A549 (cell line): ENCODE measurements around the gene SUOX. TPM values are rescaled to one million over a fixed set of nuclear protein-coding genes. Genes with fewer than 3 reads are reported as not detected.

Experiments used
- ATAC-seq, 2 experiments: fragments of 200-7000 bp in 1 of 2; fragments of >200 bp in 1 of 2; cut with Nextera tagmentation in 1 of 2; cut with Tn5 transposase in 1 of 2; 3 replicates each; pipeline versions ENCODE4 v1.8.0 to v1.9.1; 2018 to 2020; ENCODE audit warnings: mild to moderate bottlenecking in 1 of 2, moderate library complexity in 1 of 2
- CTCF ChIA-PET: fragments of 300-600 bp; sonication (Branson Sonifier 250); formaldehyde crosslinking; extraction: SDS; loops from one replicate; lab custom pipeline; 2021; ENCODE audit warnings: antibody characterized with exemption, inconsistent platforms; lab: Yijun Ruan, JAX
- POLR2A ChIA-PET: fragments of 350-600 bp; formaldehyde crosslinking; extraction: SDS; loops from one replicate; lab custom pipeline; 2021; ENCODE audit warnings: antibody characterized with exemption, inconsistent platforms; lab: Yijun Ruan, JAX
- DNase-seq, 2 experiments: peaks; one replicate each; pipeline versions ENCODE4 v3.0.0 to v3.0.0-alpha.2; 2011 to 2016; ENCODE audit warnings: low read depth in 1 of 2, low spot score in 1 of 2
- FAIRE-seq: peaks from 2 replicates; lab custom pipeline; 2011; peaks lifted over from hg19 to GRCh38; lab: Jason Lieb, UNC
- H3K27ac ChIP-seq, 2 experiments: fragments of >200 bp; sonication (Bioruptor Twin); formaldehyde crosslinking; 3 replicates each; pipeline ENCODE4 v1.5.1; 2016 to 2017
- H3K4me1 ChIP-seq: fragments of >200 bp; sonication (Bioruptor Twin); formaldehyde crosslinking; 3 replicates; pipeline ENCODE4 v1.6.1; 2016
- H3K4me2 ChIP-seq: fragments of >200 bp; sonication (Bioruptor Twin); formaldehyde crosslinking; 3 replicates; pipeline ENCODE4 v1.6.1; 2016
- H3K4me3 ChIP-seq: fragments of >200 bp; sonication (Bioruptor Twin); formaldehyde crosslinking; 3 replicates; pipeline ENCODE4 v1.5.1; 2016
- H3K9me3 ChIP-seq: fragments of >200 bp; sonication (Bioruptor Twin); formaldehyde crosslinking; 3 replicates; pipeline ENCODE4 v1.6.1; 2016
- CBX8 ChIP-seq: fragments of 200-600 bp; sonication (generic); IDR thresholded peaks from 2 replicates; pipeline ENCODE4 v1.6.1; 2016
- CHD4 ChIP-seq: fragments of 200-600 bp; sonication (generic); IDR thresholded peaks from 2 replicates; pipeline ENCODE4 v1.6.1; 2016; ENCODE audit warnings: antibody characterized with exemption, mild to moderate bottlenecking, borderline replicate concordance
- EHMT2 ChIP-seq: fragments of 200-600 bp; sonication (generic); IDR thresholded peaks from 2 replicates; pipeline ENCODE4 v1.6.1; 2016; ENCODE audit warnings: antibody characterized with exemption, low read depth, mild to moderate bottlenecking, moderate library complexity
- FOSB ChIP-seq: fragments of 250-450 bp; sonication (Bioruptor Pico); IDR thresholded peaks from 2 replicates; pipeline ENCODE4 v1.5.0; 2020; ENCODE audit warnings: mild to moderate bottlenecking, moderate library complexity
- HEYL ChIP-seq: fragments of 250-450 bp; sonication (Bioruptor Pico); IDR thresholded peaks from 2 replicates; pipeline ENCODE4 v1.8.0; 2021; ENCODE audit warnings: mild to moderate bottlenecking, moderate library complexity
- HOXA7 ChIP-seq: fragments of 250-450 bp; sonication (Bioruptor Pico); IDR thresholded peaks from 2 replicates; pipeline ENCODE4 v1.5.0; 2020; ENCODE audit warnings: mild to moderate bottlenecking, moderate library complexity
- HOXB13 ChIP-seq: fragments of 250-450 bp; sonication (Bioruptor Pico); IDR thresholded peaks from 2 replicates; pipeline ENCODE4 v1.5.0; 2020; ENCODE audit warnings: low read depth, mild to moderate bottlenecking, moderate library complexity
- JUN ChIP-seq, 2 experiments: fragments of >200 bp; sonication (Bioruptor Twin); formaldehyde crosslinking; IDR thresholded peaks; 2 replicates in 1 of 2; 3 replicates in 1 of 2; pipeline ENCODE4 v1.6.1; 2016 to 2017
- KDM1A ChIP-seq: fragments of 200-600 bp; sonication (generic); IDR thresholded peaks from 2 replicates; pipeline ENCODE4 v1.6.1; 2016; ENCODE audit warnings: low read depth, mild to moderate bottlenecking
- MAFK ChIP-seq: fragments of 450-650 bp; IDR thresholded peaks from 2 replicates; pipeline ENCODE4 v1.6.1; 2014; ENCODE audit not compliant: partially characterized antibody
- PHF8 ChIP-seq: fragments of 200-600 bp; sonication (generic); IDR thresholded peaks from 2 replicates; pipeline ENCODE4 v1.6.1; 2016; ENCODE audit warnings: low read depth, mild to moderate bottlenecking, antibody characterized with exemption, moderate library complexity, borderline replicate concordance
- POLR2A ChIP-seq: IDR thresholded peaks from 2 replicates; pipeline ENCODE4 v1.6.1; 2012; ENCODE audit warnings: mild to moderate bottlenecking, low read length
- POLR2AphosphoS2 ChIP-seq: conservative IDR thresholded peaks from 2 replicates; pipeline ENCODE4 v1.6.1; 2012; ENCODE audit warnings: low read length, improper control_type of control experiment, inconsistent platforms
- RARB ChIP-seq: fragments of 250-450 bp; sonication (Bioruptor Pico); IDR thresholded peaks from 2 replicates; pipeline ENCODE4 v1.8.0; 2021; ENCODE audit warnings: mild to moderate bottlenecking, moderate library complexity
- RFX5 ChIP-seq: fragments of 450-650 bp; IDR thresholded peaks from 2 replicates; pipeline ENCODE4 v1.7.1; 2014; ENCODE audit warnings: antibody characterized with exemption, mild to moderate bottlenecking, moderate library complexity
- RNF2 ChIP-seq: fragments of 200-600 bp; sonication (generic); IDR thresholded peaks from 2 replicates; pipeline ENCODE4 v1.6.1; 2016; ENCODE audit warnings: low read depth, mild to moderate bottlenecking, antibody characterized with exemption, moderate library complexity, borderline replicate concordance
- TP53 ChIP-seq: fragments of 250-450 bp; sonication (Bioruptor Pico); IDR thresholded peaks from 2 replicates; pipeline ENCODE4 v1.5.0; 2021; ENCODE audit warnings: mild to moderate bottlenecking, moderate library complexity
- ZC3H11A ChIP-seq: fragments of 450-650 bp; IDR thresholded peaks from 2 replicates; pipeline ENCODE4 v1.6.1; 2014; ENCODE audit warnings: antibody characterized with exemption, mild to moderate bottlenecking
- ZNF302 ChIP-seq: fragments of 250-450 bp; sonication (Bioruptor Pico); IDR thresholded peaks from 2 replicates; pipeline ENCODE4 v1.9.0; 2021; ENCODE audit warnings: inconsistent platforms, mild to moderate bottlenecking, moderate library complexity
- WGBS: methylation state at CpG from one replicate; pipeline ENCODE4 v1.1.6; 2017; ENCODE audit errors: missing lambda C conversion rate; 5-methylcytosine and 5-hydroxymethylcytosine counted together
- polyA plus RNA-seq, 4 experiments: library from polyadenylated mRNA; depleted of rRNA in 3 of 4; stranded (reverse); fragments of >200 nt; fragmentation: RNase III in 1 of 4; extraction: RNeasy Plus Mini Kit Qiagen cat#74134 plus additional on column Dnase treatment in 1 of 4; gene quantifications; 2 replicates in 3 of 4; 3 replicates in 1 of 4; pipeline ENCODE4 v1.2.3, GENCODE V29; 2011 to 2017
- TF ChIP-seq, protein P1 (sequence below): IDR thresholded peaks from 2 replicates; pipeline ENCODE4 v1.6.1; 2012
- TF ChIP-seq, protein P2 (sequence below): fragments of 250-450 bp; sonication (Bioruptor Pico); IDR thresholded peaks from 2 replicates; pipeline ENCODE4 v1.5.0; 2021; ENCODE audit warnings: mild to moderate bottlenecking, moderate library complexity, borderline replicate concordance
- TF ChIP-seq, protein P3 (sequence below): fragments of >200 bp; sonication (Bioruptor Twin); formaldehyde crosslinking; IDR thresholded peaks from 2 replicates; pipeline ENCODE4 v1.6.1; 2016
- TF ChIP-seq, protein P4 (sequence below): fragments of 200-600 bp; sonication (generic); IDR thresholded peaks from 2 replicates; pipeline ENCODE4 v1.6.1; 2016; ENCODE audit warnings: antibody characterized with exemption, mild to moderate bottlenecking, moderate library complexity
- TF ChIP-seq, protein P5 (sequence below): fragments of 450-650 bp; IDR thresholded peaks from 2 replicates; pipeline ENCODE4 v1.6.1; 2014; ENCODE audit warnings: antibody characterized with exemption

Gene SUOX
- polyA plus RNA-seq, 2 of the 4 experiments (the other 2 are of a cell fraction) = 13.6 to 15.6 TPM

DNA sequence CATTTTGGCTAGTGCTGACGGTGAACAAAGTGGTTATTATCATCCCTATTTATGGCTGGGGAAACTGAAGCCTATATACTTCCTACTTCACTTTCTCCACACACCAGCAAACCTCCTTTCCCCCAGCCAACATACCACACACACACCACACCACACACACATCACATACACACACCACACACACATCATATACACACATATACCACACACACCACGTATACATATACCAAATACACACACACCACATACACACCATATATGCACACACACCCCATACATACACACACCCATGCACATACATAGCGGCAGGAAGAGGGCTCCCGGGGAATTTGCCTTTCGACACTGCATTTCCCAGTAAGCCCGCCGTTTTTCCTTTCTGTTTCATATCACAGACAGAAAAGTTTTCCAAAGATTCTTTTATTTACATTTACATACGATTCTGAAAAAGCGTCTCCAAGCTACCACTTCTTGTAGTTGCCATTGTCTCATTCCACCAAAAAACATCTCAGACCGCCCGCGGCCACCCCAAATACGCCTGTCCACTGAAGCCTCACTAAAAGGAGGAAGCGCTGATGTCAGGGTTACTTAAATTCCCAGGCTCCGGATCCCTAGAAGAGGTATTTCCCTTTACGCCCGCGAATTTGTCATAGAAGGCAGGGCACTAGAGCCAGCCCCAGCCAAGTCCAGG, 24.0 kb upstream of the SUOX start:
- Histone ChIP-seq H3K27ac (peak overlapping the region; percentile 69 to 83), H3K4me3 (peak overlapping the region; percentile 62), H3K4me1 (peaks cover 23% of the 10 kb centered on the region; the same call in 2 of the 3 replicates), H3K9me3 (no peaks in the 10 kb centered on the region), H3K4me2 (peak overlapping the region; percentile 88)
- DNase-seq = no peak
- TF ChIP-seq PHF8 (no peak), HOXB13 (no peak), JUN (IDR thresholded peaks at IDR 0.05) (no peak), FOSB (CRISPR knock-in tag) (no peak; the same call in 1 of the 2 replicates), MAFK (peak; percentile 66), TP53 (CRISPR knock-in tag) (0 out of 2 replicates have a peak, but pooled peaks have one; percentile 18), HEYL (CRISPR knock-in tag) (no peak), EHMT2 (no peak), RARB (CRISPR knock-in tag) (no peak), CHD4 (no peak), POLR2A (peak; percentile 23; the same call in 1 of the 2 replicates), ZC3H11A (no peak), POLR2AphosphoS2 (no peak), RFX5 (no peak), CBX8 (no peak), HOXA7 (CRISPR knock-in tag) (no peak), ZNF302 (CRISPR knock-in tag) (no peak), RNF2 (no peak), KDM1A (no peak)
- TF ChIP-seq, protein P1, sequence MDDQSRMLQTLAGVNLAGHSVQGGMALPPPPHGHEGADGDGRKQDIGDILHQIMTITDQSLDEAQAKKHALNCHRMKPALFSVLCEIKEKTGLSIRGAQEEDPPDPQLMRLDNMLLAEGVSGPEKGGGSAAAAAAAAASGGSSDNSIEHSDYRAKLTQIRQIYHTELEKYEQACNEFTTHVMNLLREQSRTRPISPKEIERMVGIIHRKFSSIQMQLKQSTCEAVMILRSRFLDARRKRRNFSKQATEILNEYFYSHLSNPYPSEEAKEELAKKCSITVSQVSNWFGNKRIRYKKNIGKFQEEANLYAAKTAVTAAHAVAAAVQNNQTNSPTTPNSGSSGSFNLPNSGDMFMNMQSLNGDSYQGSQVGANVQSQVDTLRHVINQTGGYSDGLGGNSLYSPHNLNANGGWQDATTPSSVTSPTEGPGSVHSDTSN = no peak
- TF ChIP-seq, protein P2, sequence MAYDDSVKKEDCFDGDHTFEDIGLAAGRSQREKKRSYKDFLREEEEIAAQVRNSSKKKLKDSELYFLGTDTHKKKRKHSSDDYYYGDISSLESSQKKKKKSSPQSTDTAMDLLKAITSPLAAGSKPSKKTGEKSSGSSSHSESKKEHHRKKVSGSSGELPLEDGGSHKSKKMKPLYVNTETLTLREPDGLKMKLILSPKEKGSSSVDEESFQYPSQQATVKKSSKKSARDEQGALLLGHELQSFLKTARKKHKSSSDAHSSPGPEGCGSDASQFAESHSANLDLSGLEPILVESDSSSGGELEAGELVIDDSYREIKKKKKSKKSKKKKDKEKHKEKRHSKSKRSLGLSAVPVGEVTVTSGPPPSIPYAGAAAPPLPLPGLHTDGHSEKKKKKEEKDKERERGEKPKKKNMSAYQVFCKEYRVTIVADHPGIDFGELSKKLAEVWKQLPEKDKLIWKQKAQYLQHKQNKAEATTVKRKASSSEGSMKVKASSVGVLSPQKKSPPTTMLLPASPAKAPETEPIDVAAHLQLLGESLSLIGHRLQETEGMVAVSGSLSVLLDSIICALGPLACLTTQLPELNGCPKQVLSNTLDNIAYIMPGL (CRISPR knock-in tag) = no peak
- TF ChIP-seq, protein P3, sequence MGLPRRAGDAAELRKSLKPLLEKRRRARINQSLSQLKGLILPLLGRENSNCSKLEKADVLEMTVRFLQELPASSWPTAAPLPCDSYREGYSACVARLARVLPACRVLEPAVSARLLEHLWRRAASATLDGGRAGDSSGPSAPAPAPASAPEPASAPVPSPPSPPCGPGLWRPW = no peak
- TF ChIP-seq, protein P4, sequence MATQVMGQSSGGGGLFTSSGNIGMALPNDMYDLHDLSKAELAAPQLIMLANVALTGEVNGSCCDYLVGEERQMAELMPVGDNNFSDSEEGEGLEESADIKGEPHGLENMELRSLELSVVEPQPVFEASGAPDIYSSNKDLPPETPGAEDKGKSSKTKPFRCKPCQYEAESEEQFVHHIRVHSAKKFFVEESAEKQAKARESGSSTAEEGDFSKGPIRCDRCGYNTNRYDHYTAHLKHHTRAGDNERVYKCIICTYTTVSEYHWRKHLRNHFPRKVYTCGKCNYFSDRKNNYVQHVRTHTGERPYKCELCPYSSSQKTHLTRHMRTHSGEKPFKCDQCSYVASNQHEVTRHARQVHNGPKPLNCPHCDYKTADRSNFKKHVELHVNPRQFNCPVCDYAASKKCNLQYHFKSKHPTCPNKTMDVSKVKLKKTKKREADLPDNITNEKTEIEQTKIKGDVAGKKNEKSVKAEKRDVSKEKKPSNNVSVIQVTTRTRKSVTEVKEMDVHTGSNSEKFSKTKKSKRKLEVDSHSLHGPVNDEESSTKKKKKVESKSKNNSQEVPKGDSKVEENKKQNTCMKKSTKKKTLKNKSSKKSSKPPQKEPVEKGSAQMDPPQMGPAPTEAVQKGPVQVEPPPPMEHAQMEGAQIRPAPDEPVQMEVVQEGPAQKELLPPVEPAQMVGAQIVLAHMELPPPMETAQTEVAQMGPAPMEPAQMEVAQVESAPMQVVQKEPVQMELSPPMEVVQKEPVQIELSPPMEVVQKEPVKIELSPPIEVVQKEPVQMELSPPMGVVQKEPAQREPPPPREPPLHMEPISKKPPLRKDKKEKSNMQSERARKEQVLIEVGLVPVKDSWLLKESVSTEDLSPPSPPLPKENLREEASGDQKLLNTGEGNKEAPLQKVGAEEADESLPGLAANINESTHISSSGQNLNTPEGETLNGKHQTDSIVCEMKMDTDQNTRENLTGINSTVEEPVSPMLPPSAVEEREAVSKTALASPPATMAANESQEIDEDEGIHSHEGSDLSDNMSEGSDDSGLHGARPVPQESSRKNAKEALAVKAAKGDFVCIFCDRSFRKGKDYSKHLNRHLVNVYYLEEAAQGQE = no peak
- TF ChIP-seq, protein P5, sequence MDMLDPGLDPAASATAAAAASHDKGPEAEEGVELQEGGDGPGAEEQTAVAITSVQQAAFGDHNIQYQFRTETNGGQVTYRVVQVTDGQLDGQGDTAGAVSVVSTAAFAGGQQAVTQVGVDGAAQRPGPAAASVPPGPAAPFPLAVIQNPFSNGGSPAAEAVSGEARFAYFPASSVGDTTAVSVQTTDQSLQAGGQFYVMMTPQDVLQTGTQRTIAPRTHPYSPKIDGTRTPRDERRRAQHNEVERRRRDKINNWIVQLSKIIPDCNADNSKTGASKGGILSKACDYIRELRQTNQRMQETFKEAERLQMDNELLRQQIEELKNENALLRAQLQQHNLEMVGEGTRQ = no peak
- CTCF ChIA-PET = interaction anchor here (1.0 to 2.9 kb wide), 12 partner anchors 12 to 234 kb away, joined by 3 to 15 read pairs (median 6); no protein-coding TSS in a partner anchor
- POLR2A ChIA-PET = interaction anchor here (0.7 to 1.8 kb wide), 13 partner anchors 9 to 244 kb away, joined by 3 to 8 read pairs (median 4); partner anchors contain the start of genes CD63, ESYT1, PA2G4 and PYM1
- ATAC-seq = peak in 1 of 2 experiments; percentile 15; a peak in 1 of 6 replicates
- 6% methylated on average over 18 of the region's 18 CpGs for WGBS
- no peak for FAIRE-seq
